PC-3 (cell line): ENCODE data around the gene FBXO4.

Experiments used
- EZH2 ChIP-seq: fragments of 300-600 bp; sonication (generic); IDR thresholded peaks from one replicate; pipeline ENCODE4 v1.6.1; 2017; ENCODE audit warnings: antibody characterized with exemption, mild to moderate bottlenecking, low read length; ENCODE audit not compliant: unreplicated experiment
- EZH2phosphoT487 ChIP-seq: fragments of 300-600 bp; sonication (generic); IDR thresholded peaks from 2 replicates; pipeline ENCODE4 v1.6.1; 2018; ENCODE audit warnings: mild to moderate bottlenecking, antibody characterized with exemption, low read length, borderline replicate concordance
- TF ChIP-seq, protein P1 (sequence below): fragments of 300-600 bp; sonication (generic); conservative IDR thresholded peaks from 2 replicates; pipeline ENCODE4 v1.5.1; 2017; ENCODE audit warnings: antibody characterized with exemption, low read depth, mild to moderate bottlenecking, low read length

DNA sequence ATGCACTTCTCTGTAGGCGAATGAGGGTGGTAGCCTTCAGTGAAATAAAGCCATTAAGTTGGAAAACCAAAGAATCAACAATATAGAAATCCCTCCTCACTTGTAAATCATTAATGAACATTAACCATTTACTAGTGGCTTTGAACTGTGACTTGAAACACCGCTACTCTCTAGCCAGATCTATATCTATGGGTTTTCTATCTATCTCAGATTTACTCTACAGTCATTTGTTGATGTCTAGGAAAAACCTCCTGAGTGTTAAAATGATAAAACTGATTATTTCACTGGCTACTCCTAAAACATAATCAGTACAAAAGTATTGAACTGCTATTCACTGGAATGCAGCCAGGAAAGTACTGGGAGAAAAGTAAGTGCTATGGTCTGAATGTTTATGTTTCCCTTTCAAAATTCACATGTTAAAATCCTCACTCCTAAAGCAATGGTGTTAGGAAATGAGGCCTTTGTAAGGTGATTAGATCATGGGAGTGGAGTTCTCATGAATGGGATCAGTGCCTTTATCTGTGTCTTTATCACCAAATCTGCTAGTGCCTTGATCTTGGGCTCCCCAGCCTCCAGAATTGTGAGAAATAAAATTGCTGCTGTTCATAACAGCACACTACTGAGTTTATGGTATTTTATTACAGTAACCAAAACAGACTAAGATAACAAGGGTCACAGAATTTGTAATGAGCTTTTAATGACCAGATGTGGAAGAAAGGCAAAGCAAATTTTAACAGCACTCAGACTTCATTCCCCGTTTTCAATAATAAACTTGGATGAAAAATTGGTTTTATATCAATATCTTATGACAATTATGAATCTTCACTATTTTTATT lies 46.2 kb upstream of the FBXO4 start:
- TF ChIP-seq, protein P1, sequence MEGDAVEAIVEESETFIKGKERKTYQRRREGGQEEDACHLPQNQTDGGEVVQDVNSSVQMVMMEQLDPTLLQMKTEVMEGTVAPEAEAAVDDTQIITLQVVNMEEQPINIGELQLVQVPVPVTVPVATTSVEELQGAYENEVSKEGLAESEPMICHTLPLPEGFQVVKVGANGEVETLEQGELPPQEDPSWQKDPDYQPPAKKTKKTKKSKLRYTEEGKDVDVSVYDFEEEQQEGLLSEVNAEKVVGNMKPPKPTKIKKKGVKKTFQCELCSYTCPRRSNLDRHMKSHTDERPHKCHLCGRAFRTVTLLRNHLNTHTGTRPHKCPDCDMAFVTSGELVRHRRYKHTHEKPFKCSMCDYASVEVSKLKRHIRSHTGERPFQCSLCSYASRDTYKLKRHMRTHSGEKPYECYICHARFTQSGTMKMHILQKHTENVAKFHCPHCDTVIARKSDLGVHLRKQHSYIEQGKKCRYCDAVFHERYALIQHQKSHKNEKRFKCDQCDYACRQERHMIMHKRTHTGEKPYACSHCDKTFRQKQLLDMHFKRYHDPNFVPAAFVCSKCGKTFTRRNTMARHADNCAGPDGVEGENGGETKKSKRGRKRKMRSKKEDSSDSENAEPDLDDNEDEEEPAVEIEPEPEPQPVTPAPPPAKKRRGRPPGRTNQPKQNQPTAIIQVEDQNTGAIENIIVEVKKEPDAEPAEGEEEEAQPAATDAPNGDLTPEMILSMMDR, result no peak
- no peak for TF ChIP-seq EZH2
- no peak for TF ChIP-seq EZH2phosphoT487
